Brain microvascular endothelial cell (primary cell): ENCODE measurements around the gene PSD4.

Experiments used
- DNase-seq: peaks from one replicate; pipeline ENCODE4 v3.0.0-alpha.2; 2020
- H3K27ac ChIP-seq: fragments of 250-450 bp; sonication (Bioruptor Pico); 2 replicates; pipeline ENCODE4 v1.5.1; 2020; ENCODE audit warnings: mild to moderate bottlenecking, moderate library complexity
- H3K27me3 ChIP-seq: fragments of 250-450 bp; sonication (Bioruptor Pico); replicated peaks from 2 replicates; pipeline ENCODE4 v1.5.1; 2020; ENCODE audit warnings: mild to moderate bottlenecking
- H3K36me3 ChIP-seq: fragments of 250-450 bp; sonication (Bioruptor Pico); replicated peaks from 2 replicates; pipeline ENCODE4 v1.5.1; 2020; ENCODE audit warnings: mild to moderate bottlenecking
- H3K4me3 ChIP-seq: 2 replicates; pipeline ENCODE4 v1.5.1; 2011; ENCODE audit warnings: low read depth, mild to moderate bottlenecking, control low read depth, low read length, moderate library complexity
- in situ Hi-C: cut with HindIII; loops from 2 replicates; pipeline ENCODE4 v1.10.0; 2017; ENCODE audit warnings: low sequenced_read_pairs, low pct_ligation_motif_present
- TF ChIP-seq, protein P1 (sequence below): IDR thresholded peaks from 2 replicates; pipeline ENCODE4 v1.5.1; 2011; ENCODE audit warnings: low read depth, mild to moderate bottlenecking, moderate library complexity, low read length, control low read depth, inconsistent platforms; ENCODE audit errors: missing control alignments

Gene PSD4

DNA sequence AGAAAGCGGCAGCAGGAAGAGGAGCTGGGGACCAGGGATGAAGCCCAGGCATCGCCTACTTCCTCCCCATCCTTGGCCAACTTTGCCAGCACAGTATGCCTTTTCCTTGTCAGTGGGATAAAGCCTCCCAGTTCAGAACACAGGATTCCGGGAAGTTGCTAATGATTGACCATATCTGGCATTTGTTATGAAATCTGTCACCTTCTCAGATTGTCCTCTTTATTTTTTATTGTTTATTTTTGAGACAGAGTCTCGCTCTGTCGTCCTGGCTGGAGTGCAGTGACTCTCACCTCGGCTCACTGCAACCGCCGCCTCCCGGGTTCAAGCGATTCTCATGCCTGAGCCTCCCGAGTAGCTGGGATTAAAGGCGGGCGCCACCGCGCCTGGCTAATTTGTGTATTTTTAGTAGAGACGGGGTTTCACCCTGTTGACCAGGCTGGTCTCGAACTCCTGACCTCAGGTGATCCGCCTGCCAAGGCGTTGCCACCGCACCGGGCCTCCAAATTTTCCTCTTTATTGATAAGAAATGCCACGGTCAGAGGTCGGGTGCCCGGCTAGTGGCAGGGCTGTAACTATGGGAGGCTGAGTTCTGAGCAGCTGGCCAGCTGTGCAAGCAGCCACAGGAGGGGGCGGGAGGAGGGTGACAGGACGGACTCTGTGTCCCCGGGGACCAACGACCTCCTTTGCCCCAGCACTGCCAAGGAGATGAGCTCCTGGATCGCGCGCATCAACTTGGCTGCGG, 24.4 kb downstream of the PSD4 start:
- no peaks in the 10 kb centered on the region for H3K36me3 ChIP-seq
- DNase-seq: no peak
- no peaks in the 10 kb centered on the region for H3K27me3 ChIP-seq
- peak overlapping the region; percentile 69 for H3K4me3 ChIP-seq
- in situ Hi-C loops: no loop called here
- TF ChIP-seq, protein P1, sequence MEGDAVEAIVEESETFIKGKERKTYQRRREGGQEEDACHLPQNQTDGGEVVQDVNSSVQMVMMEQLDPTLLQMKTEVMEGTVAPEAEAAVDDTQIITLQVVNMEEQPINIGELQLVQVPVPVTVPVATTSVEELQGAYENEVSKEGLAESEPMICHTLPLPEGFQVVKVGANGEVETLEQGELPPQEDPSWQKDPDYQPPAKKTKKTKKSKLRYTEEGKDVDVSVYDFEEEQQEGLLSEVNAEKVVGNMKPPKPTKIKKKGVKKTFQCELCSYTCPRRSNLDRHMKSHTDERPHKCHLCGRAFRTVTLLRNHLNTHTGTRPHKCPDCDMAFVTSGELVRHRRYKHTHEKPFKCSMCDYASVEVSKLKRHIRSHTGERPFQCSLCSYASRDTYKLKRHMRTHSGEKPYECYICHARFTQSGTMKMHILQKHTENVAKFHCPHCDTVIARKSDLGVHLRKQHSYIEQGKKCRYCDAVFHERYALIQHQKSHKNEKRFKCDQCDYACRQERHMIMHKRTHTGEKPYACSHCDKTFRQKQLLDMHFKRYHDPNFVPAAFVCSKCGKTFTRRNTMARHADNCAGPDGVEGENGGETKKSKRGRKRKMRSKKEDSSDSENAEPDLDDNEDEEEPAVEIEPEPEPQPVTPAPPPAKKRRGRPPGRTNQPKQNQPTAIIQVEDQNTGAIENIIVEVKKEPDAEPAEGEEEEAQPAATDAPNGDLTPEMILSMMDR: no peak
- H3K27ac ChIP-seq: no peak overlapping the region

DNA sequence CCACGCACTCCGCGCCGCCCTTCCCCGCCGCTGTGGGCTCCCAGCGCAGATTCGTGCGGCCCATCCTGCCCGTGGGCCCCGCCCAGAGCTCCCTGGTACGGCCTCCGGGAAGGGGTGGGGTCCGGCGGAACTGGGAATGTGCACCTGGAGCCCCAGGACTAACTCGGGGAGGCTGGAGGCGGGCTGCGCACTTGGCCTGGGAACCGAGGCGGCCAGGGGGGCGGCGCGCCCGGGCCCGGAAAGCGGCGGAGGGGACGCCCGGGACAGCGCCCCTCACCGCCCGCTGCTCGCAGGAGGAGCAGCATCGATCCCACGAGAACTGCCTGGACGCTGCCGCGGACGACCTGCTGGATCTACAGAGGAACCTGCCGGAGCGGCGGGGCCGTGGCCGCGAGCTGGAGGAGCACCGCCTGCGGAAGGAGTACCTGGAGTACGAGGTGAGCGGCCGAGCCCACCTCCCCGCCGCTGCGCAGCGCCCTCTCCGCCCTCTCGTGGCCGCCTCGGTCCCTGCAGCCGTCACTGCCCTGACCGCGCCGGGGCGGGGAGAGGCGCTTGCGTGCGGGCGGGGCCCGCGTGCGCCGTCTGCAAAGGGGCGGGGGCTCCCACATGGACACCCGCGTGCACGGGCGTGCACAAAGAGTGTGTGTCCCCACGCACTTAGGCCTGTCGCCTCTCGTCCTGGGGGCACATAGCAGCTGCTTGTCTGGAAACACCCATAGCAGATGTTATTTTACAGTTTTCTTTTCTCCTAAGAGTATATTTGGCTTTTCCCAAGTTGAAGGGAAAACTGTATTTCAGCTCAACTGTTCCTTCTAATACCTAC, 25.2 kb downstream of the PSD4 start:
- TF ChIP-seq, protein P1: peak; percentile 68
- Histone ChIP-seq H3K36me3 (no peaks in the 10 kb centered on the region), H3K27me3 (no peaks in the 10 kb centered on the region), H3K27ac (peak overlapping the region; percentile 15), H3K4me3 (peak overlapping the region; percentile 69)
- DNase-seq: peak; percentile 43
- in situ Hi-C loops: no loop called here

DNA sequence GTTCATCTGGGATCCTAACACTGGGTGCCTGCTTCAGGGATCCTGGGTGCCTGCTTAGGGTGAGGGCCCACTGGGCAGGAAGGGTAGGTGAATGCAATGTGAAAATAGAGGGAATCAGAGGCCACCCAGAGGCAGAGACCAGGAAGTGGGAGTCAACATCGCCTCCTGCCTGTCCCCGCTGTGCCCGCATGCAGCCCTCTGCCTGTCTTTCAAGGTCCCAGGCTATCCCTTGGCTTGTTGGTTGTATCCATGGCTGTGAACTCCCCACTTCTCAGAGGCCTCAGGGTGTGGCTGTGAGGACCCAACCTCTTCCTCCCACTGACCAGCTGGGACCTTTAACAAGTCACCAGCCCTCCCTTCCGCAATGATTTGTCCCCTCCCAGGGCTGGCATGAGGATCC, 26.5 kb downstream of the PSD4 start:
- H3K36me3 ChIP-seq: no peaks in the 10 kb centered on the region
- H3K4me3 ChIP-seq: no peak overlapping the region
- in situ Hi-C loops: no loop called here
- TF ChIP-seq, protein P1: peak; percentile 29
- DNase-seq: no peak
- H3K27ac ChIP-seq: no peak overlapping the region
- H3K27me3 ChIP-seq: no peaks in the 10 kb centered on the region

DNA sequence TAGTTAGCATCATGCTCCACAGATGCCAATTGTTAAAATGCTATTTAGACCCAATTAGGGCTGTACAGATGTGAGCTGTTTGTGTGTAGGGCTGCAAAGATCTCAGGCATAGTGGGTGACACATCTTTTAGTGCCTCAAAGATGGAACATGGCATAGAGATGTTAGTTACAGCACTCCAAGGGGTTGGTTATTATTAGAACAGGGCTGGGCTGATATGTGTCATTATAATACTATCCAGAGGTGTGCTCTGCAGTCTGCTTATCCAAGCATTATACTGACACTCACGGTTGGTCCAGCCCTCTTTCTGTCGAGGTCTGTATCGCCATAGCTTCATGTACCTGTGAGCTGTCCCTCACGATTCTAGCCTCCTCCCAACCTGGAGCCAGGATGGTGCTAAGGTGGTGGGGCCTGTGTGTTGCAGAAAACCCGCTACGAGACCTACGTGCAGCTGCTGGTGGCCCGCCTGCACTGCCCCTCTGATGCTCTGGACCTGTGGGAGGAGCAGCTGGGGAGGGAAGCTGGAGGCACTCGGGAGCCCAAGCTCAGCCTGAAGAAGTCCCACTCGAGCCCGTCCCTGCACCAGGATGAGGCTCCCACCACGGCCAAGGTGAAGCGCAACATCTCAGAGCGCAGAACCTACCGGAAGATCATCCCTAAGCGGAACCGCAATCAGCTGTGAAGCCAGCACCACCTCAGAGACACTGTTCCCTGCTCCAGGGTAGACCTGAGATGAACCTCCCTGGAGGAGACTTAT, 27.1 kb downstream of the PSD4 start:
- Histone ChIP-seq H3K27ac (no peak overlapping the region), H3K4me3 (no peak overlapping the region), H3K36me3 (no peaks in the 10 kb centered on the region), H3K27me3 (no peaks in the 10 kb centered on the region)
- in situ Hi-C loops: no loop called here
- DNase-seq: no peak
- TF ChIP-seq, protein P1: no peak

DNA sequence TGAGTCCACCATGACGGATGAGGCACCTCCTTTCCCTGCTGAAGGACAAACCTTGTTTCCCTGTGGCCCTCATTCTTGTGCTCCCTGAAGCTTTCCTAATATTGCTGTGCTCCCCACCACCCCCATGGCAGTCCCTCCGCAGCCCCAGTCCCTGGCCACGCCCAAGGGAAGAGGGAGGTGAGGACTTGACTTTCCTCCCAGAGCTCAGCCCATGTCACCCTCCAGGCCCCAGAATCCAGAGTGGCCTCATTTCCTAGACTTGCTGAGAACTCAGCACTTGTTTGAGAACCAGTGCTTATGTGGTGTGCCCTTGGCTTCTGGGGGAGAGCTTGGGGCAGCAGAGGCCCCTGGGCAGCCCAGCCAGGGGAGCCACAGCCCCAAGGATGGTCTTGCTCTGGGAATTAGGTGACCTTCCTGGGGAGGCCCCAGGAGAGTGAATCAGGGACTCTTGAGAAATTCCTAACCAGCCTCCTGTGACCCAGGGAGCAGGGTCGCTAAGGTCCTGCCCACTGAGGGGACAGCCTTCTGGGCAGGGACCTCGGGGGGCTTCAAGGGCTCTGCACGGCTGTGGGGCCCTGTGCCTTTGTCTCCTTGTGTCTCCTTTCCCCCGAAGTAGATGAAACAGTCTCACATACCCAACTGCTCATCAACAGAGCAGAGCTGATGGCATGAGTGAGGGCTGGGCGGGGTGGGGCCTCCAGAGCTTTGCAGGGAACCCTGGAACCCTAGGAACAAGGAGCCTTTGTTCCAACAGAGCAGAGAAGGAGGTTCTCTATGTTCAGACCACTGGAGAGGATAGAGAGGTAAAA, 27.9 kb downstream of the PSD4 start:
- TF ChIP-seq, protein P1: no peak
- DNase-seq: no peak
- Histone ChIP-seq H3K36me3 (no peaks in the 10 kb centered on the region), H3K4me3 (no peak overlapping the region), H3K27ac (no peak overlapping the region), H3K27me3 (no peaks in the 10 kb centered on the region)
- in situ Hi-C loops: no loop called here
